ENCODE measurements around the gene SETDB1.

- TF ChIP-seq, protein P1, sequence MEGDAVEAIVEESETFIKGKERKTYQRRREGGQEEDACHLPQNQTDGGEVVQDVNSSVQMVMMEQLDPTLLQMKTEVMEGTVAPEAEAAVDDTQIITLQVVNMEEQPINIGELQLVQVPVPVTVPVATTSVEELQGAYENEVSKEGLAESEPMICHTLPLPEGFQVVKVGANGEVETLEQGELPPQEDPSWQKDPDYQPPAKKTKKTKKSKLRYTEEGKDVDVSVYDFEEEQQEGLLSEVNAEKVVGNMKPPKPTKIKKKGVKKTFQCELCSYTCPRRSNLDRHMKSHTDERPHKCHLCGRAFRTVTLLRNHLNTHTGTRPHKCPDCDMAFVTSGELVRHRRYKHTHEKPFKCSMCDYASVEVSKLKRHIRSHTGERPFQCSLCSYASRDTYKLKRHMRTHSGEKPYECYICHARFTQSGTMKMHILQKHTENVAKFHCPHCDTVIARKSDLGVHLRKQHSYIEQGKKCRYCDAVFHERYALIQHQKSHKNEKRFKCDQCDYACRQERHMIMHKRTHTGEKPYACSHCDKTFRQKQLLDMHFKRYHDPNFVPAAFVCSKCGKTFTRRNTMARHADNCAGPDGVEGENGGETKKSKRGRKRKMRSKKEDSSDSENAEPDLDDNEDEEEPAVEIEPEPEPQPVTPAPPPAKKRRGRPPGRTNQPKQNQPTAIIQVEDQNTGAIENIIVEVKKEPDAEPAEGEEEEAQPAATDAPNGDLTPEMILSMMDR (IDR thresholded peaks at IDR 0.05 in 8 of 11, conservative IDR thresholded peaks at IDR 0.05 in 3 of 11): no peak
- TF ChIP-seq POLR2A (IDR thresholded peaks at IDR 0.05): no peak
Observed at GRCh38 chr1:150997949-150998348, 71.8 kb downstream of the SETDB1 start.
